RWPE1 (cell line): ENCODE measurements around the gene UBE3B.
"Not testable (repeated sequence)": the region's sequence is repeated elsewhere in the genome, so short reads cannot be mapped to it uniquely, and the experiment has no call there.

ENCODE experiments used
- CTCF ChIA-PET: fragments of 350-600 bp; sonication (Branson Sonifier 250); formaldehyde crosslinking; extraction: SDS; loops from one replicate; lab custom pipeline; 2021; lab: Yijun Ruan, JAX
- POLR2A ChIA-PET: fragments of 400-600 bp; formaldehyde crosslinking; extraction: SDS; loops from one replicate; lab custom pipeline; 2020; ENCODE audit warnings: antibody characterized with exemption; ENCODE audit not compliant: low non-redundant PET; lab: Yijun Ruan, JAX
- DNase-seq: peaks from one replicate; pipeline ENCODE4 v3.0.0; 2012; ENCODE audit warnings: low spot score
- H3K27ac ChIP-seq: fragments of 450-650 bp; 2 replicates; pipeline ENCODE4 v1.5.1; 2017
- CTCF ChIP-seq: fragments of 450-650 bp; conservative IDR thresholded peaks from 2 replicates; pipeline ENCODE4 v1.5.1; 2017; ENCODE audit warnings: low read depth, mild to moderate bottlenecking

UBE3B gene

DNA sequence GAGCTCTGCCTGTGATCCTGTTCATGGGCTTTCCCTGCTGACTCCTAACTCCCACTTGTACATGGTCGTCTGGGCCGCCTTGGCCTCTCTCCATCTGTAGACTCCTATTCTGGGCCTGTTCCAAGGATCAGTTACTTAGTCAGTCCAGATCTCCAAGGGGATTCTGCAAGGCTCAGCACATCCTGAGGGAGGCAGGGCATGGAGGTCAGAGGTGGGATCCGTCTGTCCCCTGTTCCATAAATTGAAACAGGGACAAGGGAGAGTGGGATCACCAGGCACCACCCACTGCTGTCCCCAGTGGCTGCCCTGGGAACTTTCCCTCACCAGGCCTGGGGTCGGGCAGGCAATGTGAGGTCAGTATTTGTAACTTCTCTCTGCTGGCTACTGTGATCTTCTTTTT is 43.8 kb upstream of the UBE3B start:
- H3K27ac ChIP-seq, result no peak overlapping the region
- ChIA-PET CTCF (interaction anchor here (0.6 to 1.7 kb wide), 6 partner anchors 10 to 1089 kb away, joined by 3 to 9 read pairs (median 3); no protein-coding TSS in a partner anchor), POLR2A (no interaction called here)
- DNase-seq, result no peak
- TF ChIP-seq CTCF, result no peak; the same call in 1 of the 2 replicates

- TF ChIP-seq CTCF, result no peak
- H3K27ac ChIP-seq, result no peak overlapping the region
- no peak for DNase-seq
- CTCF ChIA-PET, result interaction anchor here (0.6 kb wide), 1 partner anchor 340 kb away, joined by 4 read pairs; no protein-coding TSS in a partner anchor
- POLR2A ChIA-PET, result no interaction called here
Measured at GRCh38 chr12:109434582-109434981, 42.9 kb upstream of the UBE3B start.

- no peak for DNase-seq
- CTCF ChIA-PET, result interaction anchor here (0.6 to 0.7 kb wide), 2 partner anchors 28 to 67 kb away, joined by 3 to 4 read pairs; no protein-coding TSS in a partner anchor
- TF ChIP-seq CTCF, result no peak
- no peak overlapping the region for H3K27ac ChIP-seq
- POLR2A ChIA-PET, result no interaction called here
Measured at GRCh38 chr12:109435428-109436187, 41.8 kb upstream of the UBE3B start.

DNA sequence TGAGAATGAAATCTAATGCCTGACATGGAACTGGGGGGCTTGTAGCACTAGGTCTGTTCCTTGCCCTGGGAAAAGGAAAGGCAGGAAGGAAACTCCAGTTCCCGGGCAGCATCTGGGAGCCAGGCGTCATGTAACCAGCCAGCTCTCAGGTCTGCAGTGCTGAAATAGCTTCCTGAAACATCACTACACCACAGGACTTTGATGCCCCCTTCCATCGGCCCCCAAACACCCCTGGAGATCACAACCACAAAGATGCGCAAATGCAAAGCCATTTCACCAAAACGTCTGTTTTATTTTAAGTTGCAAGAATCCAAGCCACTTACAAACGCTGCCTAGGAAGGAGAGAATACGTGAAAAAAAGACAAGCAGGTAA is 41.3 kb upstream of the UBE3B start:
- ChIA-PET CTCF (interaction anchor here (0.7 kb wide), 1 partner anchor 66 kb away, joined by 3 read pairs; no protein-coding TSS in a partner anchor), POLR2A (no interaction called here)
- no peak overlapping the region for H3K27ac ChIP-seq
- no peak for TF ChIP-seq CTCF
- DNase-seq, result no peak

DNA sequence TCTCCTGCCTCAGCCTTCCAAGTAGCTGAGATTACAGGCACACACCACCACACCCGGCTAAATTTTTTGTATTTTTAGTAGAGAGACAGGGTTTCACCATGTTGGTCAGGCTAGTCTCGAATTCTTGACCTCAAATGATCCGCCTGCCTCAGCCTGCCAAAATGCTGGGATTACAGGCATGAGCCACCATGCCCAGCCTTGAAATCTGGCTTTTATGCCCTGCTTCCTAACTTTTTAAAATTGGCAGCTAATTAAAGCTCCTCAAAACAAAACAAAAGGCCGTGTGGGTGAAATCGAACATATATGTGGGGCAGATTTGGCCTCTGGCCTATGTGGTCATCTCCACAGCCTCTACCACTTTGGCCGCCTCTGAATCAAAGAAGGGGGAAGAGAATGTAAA is 38.3 kb upstream of the UBE3B start:
- ChIA-PET CTCF (interaction anchor here (0.6 to 1.9 kb wide), 2 partner anchors 11 to 148 kb away, joined by 3 to 5 read pairs; no protein-coding TSS in a partner anchor), POLR2A (no interaction called here)
- no peak overlapping the region for H3K27ac ChIP-seq
- no peak for DNase-seq
- TF ChIP-seq CTCF, result no peak

DNA sequence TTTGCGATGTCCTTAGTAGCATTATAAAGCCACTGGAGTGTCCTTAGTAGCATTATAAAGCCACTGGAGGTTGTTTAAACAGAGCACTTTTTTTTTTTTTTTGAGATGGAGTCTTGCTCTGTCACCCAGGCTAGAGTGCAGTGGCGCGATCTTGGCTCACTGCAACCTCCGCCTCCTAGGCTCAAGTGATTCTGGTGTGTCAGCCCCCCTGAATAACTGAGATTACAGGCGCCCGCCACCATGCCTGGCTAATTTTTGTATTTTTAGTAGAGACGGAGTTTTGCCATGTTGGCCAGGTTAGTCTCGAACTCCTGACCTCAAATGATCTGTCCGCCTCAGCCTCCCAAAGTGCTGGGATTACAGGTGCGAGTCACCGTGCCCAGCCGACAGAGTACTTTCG is 37.5 kb upstream of the UBE3B start:
- DNase-seq, POLR2A ChIA-PET, H3K27ac ChIP-seq: not testable (repeated sequence)
- CTCF ChIA-PET, result interaction anchor here (1.9 kb wide), 1 partner anchor 11 kb away, joined by 5 read pairs; no protein-coding TSS in a partner anchor

DNA sequence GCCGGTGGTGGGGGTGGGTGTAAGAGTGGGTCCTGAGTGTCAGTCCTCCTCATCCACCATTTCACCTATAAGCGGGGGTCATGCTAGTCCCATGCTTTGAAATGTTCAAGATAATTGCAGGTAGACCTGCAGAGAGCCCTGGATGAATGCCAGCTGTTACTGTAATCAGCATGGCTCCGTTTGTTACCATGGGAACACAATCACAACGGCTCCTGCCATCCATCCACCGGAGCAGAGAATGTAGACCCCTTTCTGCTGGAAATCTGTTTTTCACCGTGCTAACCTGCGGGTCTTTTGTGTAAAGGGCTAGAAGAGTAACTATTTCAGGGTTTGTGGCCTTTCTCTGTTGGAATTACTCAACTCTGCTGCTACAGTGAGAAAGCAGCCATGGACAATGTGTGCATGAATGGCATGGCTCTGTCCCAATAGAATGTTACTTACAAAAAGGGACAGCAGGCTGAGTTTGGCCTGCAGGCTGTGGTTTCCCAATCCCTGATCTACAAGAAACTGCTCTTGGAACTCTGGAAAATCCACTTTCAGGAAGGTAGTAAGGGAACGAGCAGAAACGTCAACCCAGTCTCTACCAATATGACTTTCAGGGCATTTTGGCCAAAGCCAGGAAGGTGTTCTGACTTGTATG is 36.5 kb upstream of the UBE3B start:
- H3K27ac ChIP-seq, result no peak overlapping the region
- CTCF ChIA-PET, result interaction anchor here (1.1 kb wide), 1 partner anchor 13 kb away, joined by 3 read pairs; no protein-coding TSS in a partner anchor
- no peak for TF ChIP-seq CTCF
- no peak for DNase-seq
- POLR2A ChIA-PET, result no interaction called here
